IMR-90 (cell line): Measurements from ENCODE around the gene KCTD8. TPM values are rescaled to one million over a fixed set of nuclear protein-coding genes. Genes with fewer than 3 reads are reported as not detected.

Experiments used
- ATAC-seq: fragments of 200-7000 bp; cut with Tn5 transposase; 2 replicates; pipeline ENCODE4 v1.9.1; 2020; ENCODE audit warnings: low read depth, mild to moderate bottlenecking, moderate library complexity
- BruUV-seq: library from RNA; stranded (reverse); fragments of 400-500 nt; replicated peaks from 2 replicates; lab custom pipeline; 2021; lab: Mats Ljungman, UMichigan
- CTCF ChIA-PET: fragments of 300-600 bp; formaldehyde crosslinking; extraction: SDS; loops from one replicate; lab custom pipeline; 2021; ENCODE audit warnings: antibody characterized with exemption; lab: Yijun Ruan, JAX
- POLR2A ChIA-PET: fragments of 300-600 bp; sonication (Branson Sonifier 250); formaldehyde crosslinking; loops from one replicate; lab custom pipeline; 2022; ENCODE audit warnings: antibody characterized with exemption; ENCODE audit not compliant: unreplicated experiment; lab: Charles Lee
- DNase-seq: peaks from one replicate; pipeline ENCODE4 v3.0.0; 2013
- H2AFZ ChIP-seq: replicated peaks from 2 replicates; pipeline ENCODE3; 2013; ENCODE audit warnings: low read length, mild to moderate bottlenecking; ENCODE audit not compliant: poor library complexity
- H2AK5ac ChIP-seq: 2 replicates; pipeline ENCODE4 v1.6.1; 2013; ENCODE audit warnings: low read depth, low read length, inconsistent platforms
- H2AK9ac ChIP-seq: replicated peaks from 2 replicates; pipeline ENCODE3; 2013; ENCODE audit warnings: mild to moderate bottlenecking, low read depth, low read length, moderate library complexity; ENCODE audit not compliant: poor library complexity
- H2BK120ac ChIP-seq: 2 replicates; pipeline ENCODE4 v1.6.1; 2013; ENCODE audit warnings: low read depth, low read length, inconsistent platforms
- H2BK15ac ChIP-seq: 3 replicates; pipeline ENCODE4 v1.6.1; 2013; ENCODE audit warnings: low read depth, low read length, inconsistent platforms
- H2BK20ac ChIP-seq: 2 replicates; pipeline ENCODE4 v1.6.1; 2013; ENCODE audit warnings: low read depth, mild to moderate bottlenecking, inconsistent platforms, low read length, moderate library complexity
- H2BK5ac ChIP-seq: 2 replicates; pipeline ENCODE4 v1.6.1; 2013; ENCODE audit warnings: mild to moderate bottlenecking, low read depth, low read length, inconsistent platforms; ENCODE audit not compliant: poor library complexity, severe bottlenecking
- H3K14ac ChIP-seq: replicated peaks from 2 replicates; pipeline ENCODE4 v1.6.1; 2013; ENCODE audit warnings: low read depth, low read length, inconsistent platforms
- H3K18ac ChIP-seq: 2 replicates; pipeline ENCODE4 v1.6.1; 2013; ENCODE audit warnings: low read depth, low read length, control low read depth
- H3K23ac ChIP-seq: 2 replicates; pipeline ENCODE4 v1.6.1; 2013; ENCODE audit warnings: low read depth, low read length, inconsistent platforms
- H3K27ac ChIP-seq: 2 replicates; pipeline ENCODE4 v1.5.1; 2013; ENCODE audit warnings: mild to moderate bottlenecking, control low read depth, low read length; ENCODE audit not compliant: insufficient read depth
- H3K27me3 ChIP-seq: 2 replicates; pipeline ENCODE4 v1.6.1; 2013; ENCODE audit warnings: low read length; ENCODE audit not compliant: control insufficient read depth, insufficient read depth
- H3K36me3 ChIP-seq: 2 replicates; pipeline ENCODE4 v1.6.1; 2013; ENCODE audit warnings: low read length, mixed read lengths; ENCODE audit not compliant: control insufficient read depth, insufficient read depth
- H3K4ac ChIP-seq: 2 replicates; pipeline ENCODE4 v1.6.1; 2013; ENCODE audit warnings: low read depth, low read length, inconsistent platforms
- H3K4me1 ChIP-seq: 2 replicates; pipeline ENCODE4 v1.6.1; 2013; ENCODE audit warnings: low read length, mixed read lengths; ENCODE audit not compliant: control insufficient read depth, insufficient read depth
- H3K4me2 ChIP-seq: 2 replicates; pipeline ENCODE4 v1.6.1; 2013; ENCODE audit warnings: low read depth, mild to moderate bottlenecking, control low read depth, low read length, moderate library complexity
- H3K4me3 ChIP-seq: 2 replicates; pipeline ENCODE4 v1.5.1; 2013; ENCODE audit warnings: low read depth, mild to moderate bottlenecking, control low read depth, low read length, moderate library complexity; ENCODE audit not compliant: insufficient read depth
- H3K56ac ChIP-seq: 2 replicates; pipeline ENCODE4 v1.6.1; 2013; ENCODE audit warnings: low read length, inconsistent platforms; ENCODE audit not compliant: insufficient read depth; ENCODE audit errors: extremely low read depth
- H3K79me1 ChIP-seq, 2 experiments: 2 replicates each; pipeline ENCODE4 v1.6.1; 2013; ENCODE audit warnings: low read length in 2 of 2, inconsistent platforms in 1 of 2, low read depth in 1 of 2
- H3K9ac ChIP-seq: 2 replicates; pipeline ENCODE4 v1.6.1; 2013; ENCODE audit warnings: low read depth, low read length, control low read depth
- H3K9me1 ChIP-seq: 2 replicates; pipeline ENCODE4 v1.6.1; 2013; ENCODE audit warnings: low read length, inconsistent platforms; ENCODE audit not compliant: insufficient read depth
- H3K9me3 ChIP-seq: 2 replicates; pipeline ENCODE4 v1.6.1; 2013; ENCODE audit warnings: low read length; ENCODE audit not compliant: control insufficient read depth, insufficient read depth
- H4K20me1 ChIP-seq: 2 replicates; pipeline ENCODE4 v1.6.1; 2013; ENCODE audit warnings: low read length, inconsistent platforms; ENCODE audit not compliant: insufficient read depth
- H4K5ac ChIP-seq: 2 replicates; pipeline ENCODE4 v1.6.1; 2013; ENCODE audit warnings: mild to moderate bottlenecking, low read depth, low read length, control low read depth
- H4K8ac ChIP-seq, 2 experiments: 2 replicates each; pipeline ENCODE4 v1.6.1; 2013; ENCODE audit warnings: low read depth in 2 of 2, low read length in 2 of 2, control low read depth in 1 of 2, inconsistent platforms in 1 of 2
- H4K91ac ChIP-seq: 2 replicates; pipeline ENCODE4 v1.6.1; 2013; ENCODE audit warnings: low read depth, low read length, inconsistent platforms; ENCODE audit not compliant: insufficient read depth
- BHLHE40 ChIP-seq: fragments of 150-350 bp; IDR thresholded peaks from 2 replicates; pipeline ENCODE4 v1.6.1; 2016; ENCODE audit warnings: mild to moderate bottlenecking, low read depth, low read length
- CEBPB ChIP-seq: IDR thresholded peaks from 2 replicates; pipeline ENCODE4 v1.6.1; 2012; ENCODE audit warnings: low read depth, low read length, improper control_type of control experiment
- FOS ChIP-seq: fragments of 150-350 bp; IDR thresholded peaks from 2 replicates; pipeline ENCODE4 v1.6.1; 2016; ENCODE audit warnings: low read depth, low read length
- MAZ ChIP-seq: IDR thresholded peaks from 2 replicates; pipeline ENCODE4 v1.6.1; 2012; ENCODE audit warnings: low read depth, mild to moderate bottlenecking, low read length, improper control_type of control experiment, moderate library complexity, borderline replicate concordance
- MXI1 ChIP-seq: IDR thresholded peaks from 2 replicates; pipeline ENCODE4 v1.6.1; 2012; ENCODE audit warnings: low read depth, mild to moderate bottlenecking, low read length, moderate library complexity, borderline replicate concordance
- NFE2L2 ChIP-seq: fragments of 150-350 bp; IDR thresholded peaks from 2 replicates; pipeline ENCODE4 v1.6.1; 2016; ENCODE audit warnings: low read depth, mild to moderate bottlenecking, low read length
- POLR2A ChIP-seq: IDR thresholded peaks from 2 replicates; pipeline ENCODE4 v1.6.1; 2012; ENCODE audit warnings: mild to moderate bottlenecking, low read depth, low read length
- RAD21 ChIP-seq: IDR thresholded peaks from 2 replicates; pipeline ENCODE4 v1.6.1; 2012; ENCODE audit warnings: low read length, improper control_type of control experiment
- RCOR1 ChIP-seq: IDR thresholded peaks from 2 replicates; pipeline ENCODE4 v1.6.1; 2012; ENCODE audit warnings: mild to moderate bottlenecking, low read length, improper control_type of control experiment; ENCODE audit not compliant: insufficient replicate concordance
- RFX5 ChIP-seq: IDR thresholded peaks from 2 replicates; pipeline ENCODE4 v1.8.0; 2012; ENCODE audit warnings: low read depth, mild to moderate bottlenecking, low read length, moderate library complexity
- SMC3 ChIP-seq: fragments of 150-350 bp; IDR thresholded peaks from 2 replicates; pipeline ENCODE4 v1.6.1; 2016; ENCODE audit warnings: low read depth, mild to moderate bottlenecking, antibody characterized with exemption, low read length, moderate library complexity
- WGBS, 2 experiments: methylation state at CpG; one replicate each; pipeline versions ENCODE4 v1.1.5 to v1.1.7; 2013; ENCODE audit warnings: missing lambda C conversion rate in 2 of 2; ENCODE audit not compliant: insufficient read length in 1 of 2; ENCODE audit errors: extremely low coverage in 2 of 2; 5-methylcytosine and 5-hydroxymethylcytosine counted together
- dilution Hi-C: fragments of 300-500 bp; cut with HindIII; formaldehyde crosslinking; loops from one replicate; pipeline ENCODE4 v1.14.3; 2018; ENCODE audit warnings: low sequenced_read_pairs; ENCODE audit not compliant: unreplicated experiment
- in situ Hi-C: fragments of 300-500 bp; cut with MboI; formaldehyde crosslinking; loops from 3 replicates; pipeline ENCODE4 v1.14.3; 2019; ENCODE audit warnings: low sequenced_read_pairs, inconsistent platforms, mixed read lengths
- intact Hi-C: fragments of 100-400 bp; cut with micrococcal nuclease; formaldehyde crosslinking; loops from 2 replicates; pipeline ENCODE4 v1.10.0; 2022
- polyA plus RNA-seq, 3 experiments: library from polyadenylated mRNA; depleted of rRNA; stranded (reverse); fragments of >200 nt; gene quantifications; 2 replicates each; pipeline ENCODE4 v1.2.3, GENCODE V29; 2012; ENCODE audit warnings: low replicate concordance in 1 of 3
- total RNA-seq: library from RNA; depleted of rRNA; stranded (reverse); fragments of >200 nt; gene quantifications from 2 replicates; pipeline ENCODE4 v1.2.3, GENCODE V29; 2012
- TF ChIP-seq, protein P1 (sequence below): fragments of 150-350 bp; IDR thresholded peaks from 2 replicates; pipeline ENCODE4 v1.6.1; 2017; ENCODE audit warnings: mild to moderate bottlenecking, antibody characterized with exemption, low read length, low read depth
- TF ChIP-seq, protein P2 (sequence below): fragments of 150-350 bp; IDR thresholded peaks from 2 replicates; pipeline ENCODE4 v1.6.1; 2016; ENCODE audit warnings: low read depth, mild to moderate bottlenecking, low read length, moderate library complexity, borderline replicate concordance

The KCTD8 gene
- total and polyA plus RNA-seq, 2 of the 4 experiments (the other 2 are of a cell fraction): 0.03 TPM; not detected in 1

GRCh38 chr4:44161756-44162155 lies 286.9 kb downstream of the KCTD8 start:
- Histone ChIP-seq H3K23ac (no peak overlapping the region), H3K4me2 (no peak overlapping the region), H3K27ac (no peak overlapping the region), H3K18ac (no peak overlapping the region), H3K9me3 (peaks cover 2% of the 10 kb centered on the region; the same call in 1 of the 2 replicates), H2BK120ac (no peak overlapping the region), H3K4me1 (no peaks in the 10 kb centered on the region), H4K5ac (no peak overlapping the region), H4K20me1 (no peaks in the 10 kb centered on the region), H2AK9ac (no peak overlapping the region), H3K9me1 (no peaks in the 10 kb centered on the region), H3K27me3 (no peaks in the 10 kb centered on the region), H2BK20ac (no peak overlapping the region), H4K91ac (no peak overlapping the region), H3K79me1 (no peaks in the 10 kb centered on the region), H3K4me3 (no peak overlapping the region), H2BK15ac (no peak overlapping the region), H3K9ac (no peak overlapping the region), H2AFZ (no peak overlapping the region), H4K8ac (no peak overlapping the region), H3K14ac (no peak overlapping the region), H3K4ac (no peak overlapping the region), H3K56ac (no peak overlapping the region), H3K36me3 (no peaks in the 10 kb centered on the region), H2BK5ac (no peak overlapping the region), H2AK5ac (no peak overlapping the region)
- no CpG with 5 or more reads among the region's 3 CpGs for WGBS, 2 experiments
- no peak for ATAC-seq
- DNase-seq: no peak
- TF ChIP-seq BHLHE40: no peak
- no peak for TF ChIP-seq RAD21
- no peak for TF ChIP-seq RCOR1
- TF ChIP-seq FOS: no peak
- TF ChIP-seq SMC3: no peak
- TF ChIP-seq RFX5: no peak
- TF ChIP-seq, protein P1, sequence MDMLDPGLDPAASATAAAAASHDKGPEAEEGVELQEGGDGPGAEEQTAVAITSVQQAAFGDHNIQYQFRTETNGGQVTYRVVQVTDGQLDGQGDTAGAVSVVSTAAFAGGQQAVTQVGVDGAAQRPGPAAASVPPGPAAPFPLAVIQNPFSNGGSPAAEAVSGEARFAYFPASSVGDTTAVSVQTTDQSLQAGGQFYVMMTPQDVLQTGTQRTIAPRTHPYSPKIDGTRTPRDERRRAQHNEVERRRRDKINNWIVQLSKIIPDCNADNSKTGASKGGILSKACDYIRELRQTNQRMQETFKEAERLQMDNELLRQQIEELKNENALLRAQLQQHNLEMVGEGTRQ: no peak
- TF ChIP-seq, protein P2, sequence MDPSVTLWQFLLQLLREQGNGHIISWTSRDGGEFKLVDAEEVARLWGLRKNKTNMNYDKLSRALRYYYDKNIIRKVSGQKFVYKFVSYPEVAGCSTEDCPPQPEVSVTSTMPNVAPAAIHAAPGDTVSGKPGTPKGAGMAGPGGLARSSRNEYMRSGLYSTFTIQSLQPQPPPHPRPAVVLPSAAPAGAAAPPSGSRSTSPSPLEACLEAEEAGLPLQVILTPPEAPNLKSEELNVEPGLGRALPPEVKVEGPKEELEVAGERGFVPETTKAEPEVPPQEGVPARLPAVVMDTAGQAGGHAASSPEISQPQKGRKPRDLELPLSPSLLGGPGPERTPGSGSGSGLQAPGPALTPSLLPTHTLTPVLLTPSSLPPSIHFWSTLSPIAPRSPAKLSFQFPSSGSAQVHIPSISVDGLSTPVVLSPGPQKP: no peak
- no peak for TF ChIP-seq MXI1
- TF ChIP-seq MAZ: no peak
- TF ChIP-seq POLR2A: no peak
- no peak for TF ChIP-seq CEBPB
- no peak for TF ChIP-seq NFE2L2
- intact Hi-C loops: no loop called here
- CTCF ChIA-PET: no interaction called here
- in situ Hi-C loops: no loop called here
- POLR2A ChIA-PET: no interaction called here
- BruUV-seq: no TSS peak
- dilution Hi-C loops: no loop called here
